ENCODE data around the gene PPARGC1A. TPM values are rescaled to one million over a fixed set of nuclear protein-coding genes. Genes with fewer than 3 reads are reported as not detected.

The PPARGC1A gene
- total and polyA plus RNA-seq, 10 of the 15 experiments (the other 5 are each of a cell fraction or from before 2014, with no cell fraction given) = 0.01 to 0.05 (median 0.04) TPM; not detected in 7

DNA sequence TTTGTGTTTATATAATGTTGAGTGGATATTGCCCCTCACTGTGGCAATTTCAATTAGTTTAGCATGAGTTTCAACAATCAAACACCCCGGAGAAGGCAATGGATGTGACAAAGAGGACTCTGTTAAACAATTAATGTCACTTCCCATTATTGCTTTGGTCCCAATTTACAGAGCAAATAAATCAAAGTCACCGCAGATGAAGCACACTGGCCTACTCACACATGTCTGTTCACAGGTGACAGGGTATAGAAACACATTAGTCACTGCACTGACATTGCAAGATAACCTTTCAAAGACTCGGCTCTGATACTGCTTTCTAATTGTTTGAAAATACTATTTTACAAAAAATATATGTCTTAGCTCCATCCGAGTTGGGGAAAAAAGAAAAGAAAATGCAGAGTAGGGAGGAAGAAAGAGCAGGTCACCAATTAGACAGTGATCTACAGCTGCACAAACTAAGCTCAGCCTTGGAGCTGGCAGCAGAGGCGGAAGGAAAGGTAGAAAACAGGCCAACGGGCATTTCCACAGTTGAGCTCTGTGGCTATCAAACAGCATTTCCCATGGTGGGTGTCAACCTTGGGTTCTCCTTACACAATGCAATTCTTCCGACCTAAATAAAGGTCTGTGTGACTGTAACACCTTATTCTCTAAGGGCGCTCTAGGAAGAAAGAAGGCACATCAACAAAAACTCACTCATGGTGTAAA is 53.9 kb downstream of the PPARGC1A start:
- Histone ChIP-seq H3K4me1 (ENCODE audit: control insufficient read depth, insufficient read depth, low read length) (no peaks in the 10 kb centered on the region), H3K4me2 (ENCODE audit: control insufficient read depth, insufficient read depth) (no peak overlapping the region), H3K36me3 (ENCODE audit: control insufficient read depth in 2 of 2, insufficient read depth in 2 of 2, low read length in 1 of 2) (no peaks in the 10 kb centered on the region), H3K79me2 (ENCODE audit: control insufficient read depth, insufficient read depth, low read length) (no peaks in the 10 kb centered on the region), H3K27me3 (replicated peaks in 1 of 2; ENCODE audit: control insufficient read depth in 2 of 2, insufficient read depth in 2 of 2, low read length in 1 of 2) (no peaks in the 10 kb centered on the region), H3K9me3 (replicated peaks; ENCODE audit: control insufficient read depth, insufficient read depth, low read length) (no peaks in the 10 kb centered on the region), H3K4me3 (no peak overlapping the region), H4K20me1 (ENCODE audit: control insufficient read depth, insufficient read depth) (no peaks in the 10 kb centered on the region), H3K9ac (ENCODE audit: control insufficient read depth, insufficient read depth, low read length) (no peak overlapping the region), H3K27ac (ENCODE audit: control insufficient read depth, insufficient read depth) (no peak overlapping the region), H2AFZ (ENCODE audit: control insufficient read depth, low read depth, low read length) (no peak overlapping the region)
- intact Hi-C loops (cut with micrococcal nuclease; ENCODE audit: unreplicated experiment) (no loop called here), in situ Hi-C loops (cut with MboI) (no loop called here)
- BruUV-seq (replicated peaks) = no TSS peak
- ChIA-PET POLR2A (no interaction called here), SMC1A (ENCODE audit: uncharacterized antibody, unreplicated experiment) (interaction anchor here (0.9 to 1.1 kb wide), 2 partner anchors 17 to 45 kb away, joined by 3 read pairs; no protein-coding TSS in a partner anchor), CTCF (no interaction called here), RAD21 (ENCODE audit: unreplicated experiment) (no interaction called here)
- TF ChIP-seq, protein P1, sequence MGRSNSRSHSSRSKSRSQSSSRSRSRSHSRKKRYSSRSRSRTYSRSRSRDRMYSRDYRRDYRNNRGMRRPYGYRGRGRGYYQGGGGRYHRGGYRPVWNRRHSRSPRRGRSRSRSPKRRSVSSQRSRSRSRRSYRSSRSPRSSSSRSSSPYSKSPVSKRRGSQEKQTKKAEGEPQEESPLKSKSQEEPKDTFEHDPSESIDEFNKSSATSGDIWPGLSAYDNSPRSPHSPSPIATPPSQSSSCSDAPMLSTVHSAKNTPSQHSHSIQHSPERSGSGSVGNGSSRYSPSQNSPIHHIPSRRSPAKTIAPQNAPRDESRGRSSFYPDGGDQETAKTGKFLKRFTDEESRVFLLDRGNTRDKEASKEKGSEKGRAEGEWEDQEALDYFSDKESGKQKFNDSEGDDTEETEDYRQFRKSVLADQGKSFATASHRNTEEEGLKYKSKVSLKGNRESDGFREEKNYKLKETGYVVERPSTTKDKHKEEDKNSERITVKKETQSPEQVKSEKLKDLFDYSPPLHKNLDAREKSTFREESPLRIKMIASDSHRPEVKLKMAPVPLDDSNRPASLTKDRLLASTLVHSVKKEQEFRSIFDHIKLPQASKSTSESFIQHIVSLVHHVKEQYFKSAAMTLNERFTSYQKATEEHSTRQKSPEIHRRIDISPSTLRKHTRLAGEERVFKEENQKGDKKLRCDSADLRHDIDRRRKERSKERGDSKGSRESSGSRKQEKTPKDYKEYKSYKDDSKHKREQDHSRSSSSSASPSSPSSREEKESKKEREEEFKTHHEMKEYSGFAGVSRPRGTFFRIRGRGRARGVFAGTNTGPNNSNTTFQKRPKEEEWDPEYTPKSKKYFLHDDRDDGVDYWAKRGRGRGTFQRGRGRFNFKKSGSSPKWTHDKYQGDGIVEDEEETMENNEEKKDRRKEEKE (IDR thresholded peaks at IDR 0.05) = no peak
- TF ChIP-seq NFYA (IDR thresholded peaks at IDR 0.05; ENCODE audit: borderline replicate concordance, low read depth, low read length) (no peak), EED (IDR thresholded peaks at IDR 0.05; ENCODE audit: low read depth) (no peak), RB1 (IDR thresholded peaks at IDR 0.05; ENCODE audit: borderline replicate concordance) (no peak), ZBED1 (IDR thresholded peaks at IDR 0.05; ENCODE audit: borderline replicate concordance) (no peak), CBX5 (IDR thresholded peaks at IDR 0.05; ENCODE audit: low read depth) (no peak), CEBPB (IDR thresholded peaks at IDR 0.05; ENCODE audit: borderline replicate concordance in 1 of 2, low read depth in 2 of 2, low read length in 2 of 2) (no peak), ZSCAN29 (IDR thresholded peaks at IDR 0.05) (no peak), FOXM1 (IDR thresholded peaks at IDR 0.05; ENCODE audit: low read depth, low read length) (no peak), MEF2B (IDR thresholded peaks at IDR 0.05; ENCODE audit: partially characterized antibody, poor library complexity, severe bottlenecking) (no peak), HDAC6 (IDR thresholded peaks at IDR 0.05; ENCODE audit: unreplicated experiment) (no peak), SMC3 (IDR thresholded peaks at IDR 0.05; ENCODE audit: borderline replicate concordance, low read length) (no peak), EP300 (IDR thresholded peaks at IDR 0.05; ENCODE audit: borderline replicate concordance in 1 of 2, control insufficient read depth in 1 of 2, low read depth in 2 of 2, low read length in 2 of 2) (no peak)
- TF ChIP-seq, protein P2, sequence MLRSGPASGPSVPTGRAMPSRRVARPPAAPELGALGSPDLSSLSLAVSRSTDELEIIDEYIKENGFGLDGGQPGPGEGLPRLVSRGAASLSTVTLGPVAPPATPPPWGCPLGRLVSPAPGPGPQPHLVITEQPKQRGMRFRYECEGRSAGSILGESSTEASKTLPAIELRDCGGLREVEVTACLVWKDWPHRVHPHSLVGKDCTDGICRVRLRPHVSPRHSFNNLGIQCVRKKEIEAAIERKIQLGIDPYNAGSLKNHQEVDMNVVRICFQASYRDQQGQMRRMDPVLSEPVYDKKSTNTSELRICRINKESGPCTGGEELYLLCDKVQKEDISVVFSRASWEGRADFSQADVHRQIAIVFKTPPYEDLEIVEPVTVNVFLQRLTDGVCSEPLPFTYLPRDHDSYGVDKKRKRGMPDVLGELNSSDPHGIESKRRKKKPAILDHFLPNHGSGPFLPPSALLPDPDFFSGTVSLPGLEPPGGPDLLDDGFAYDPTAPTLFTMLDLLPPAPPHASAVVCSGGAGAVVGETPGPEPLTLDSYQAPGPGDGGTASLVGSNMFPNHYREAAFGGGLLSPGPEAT (IDR thresholded peaks at IDR 0.05; ENCODE audit: low read depth) = no peak
- TF ChIP-seq, protein P3, sequence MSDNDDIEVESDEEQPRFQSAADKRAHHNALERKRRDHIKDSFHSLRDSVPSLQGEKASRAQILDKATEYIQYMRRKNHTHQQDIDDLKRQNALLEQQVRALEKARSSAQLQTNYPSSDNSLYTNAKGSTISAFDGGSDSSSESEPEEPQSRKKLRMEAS (IDR thresholded peaks at IDR 0.05; ENCODE audit: low read depth, low read length) = no peak
- DNase-seq (ENCODE audit: low read depth, low spot score) (no peak), ATAC-seq (no peak), FAIRE-seq (no peak)
- WGBS (ENCODE audit: insufficient coverage, insufficient replicate concordance, low lambda C conversion rate, missing lambda C conversion rate) = 23% methylated on average over 8 of the region's 8 CpGs
